Common myeloid progenitor, CD34-positive (primary cell): Measurements from ENCODE around the gene SMIM35.

Experiments used
- CTCF ChIA-PET: fragments of 350-600 bp; sonication (Branson Sonifier 250); formaldehyde crosslinking; loops from one replicate; lab custom pipeline; 2021; ENCODE audit warnings: antibody characterized with exemption; lab: Charles Lee
- POLR2A ChIA-PET: fragments of 350-600 bp; sonication (Branson Sonifier 250); formaldehyde crosslinking; loops from one replicate; lab custom pipeline; 2021; ENCODE audit warnings: antibody characterized with exemption; lab: Charles Lee
- DNase-seq, 3 donors: peaks; one replicate each; pipeline versions ENCODE4 v3.0.0 to v3.0.0-alpha.2; 2013
- H3K27ac ChIP-seq, 2 experiments: 1 replicate in 1 of 2; 2 replicates in 1 of 2; pipeline ENCODE4 v1.7.0; 2013; ENCODE audit warnings: inconsistent platforms in 2 of 2, low read length in 2 of 2, mild to moderate bottlenecking in 2 of 2, low read depth in 1 of 2, moderate library complexity in 1 of 2; ENCODE audit not compliant: severe bottlenecking in 2 of 2, insufficient read depth in 1 of 2, poor library complexity in 1 of 2
- H3K27me3 ChIP-seq, 5 experiments: replicated peaks in 2 of 5; 1 replicate in 3 of 5; 2 replicates in 2 of 5; pipeline versions ENCODE4 v1.6.1 to v1.7.0; 2013; ENCODE audit warnings: low read length in 4 of 5, mild to moderate bottlenecking in 2 of 5, moderate library complexity in 2 of 5, inconsistent platforms in 1 of 5; ENCODE audit not compliant: insufficient read depth in 5 of 5, control insufficient read depth in 4 of 5
- H3K36me3 ChIP-seq, 4 experiments: 1 replicate in 2 of 4; 2 replicates in 2 of 4; pipeline versions ENCODE4 v1.6.1 to v1.7.0; 2013; ENCODE audit warnings: low read length in 3 of 4, control low read depth in 1 of 4, mild to moderate bottlenecking in 1 of 4; ENCODE audit not compliant: control insufficient read depth in 4 of 4, insufficient read depth in 4 of 4
- H3K4me1 ChIP-seq, 4 experiments: 1 replicate in 3 of 4; 2 replicates in 1 of 4; pipeline versions ENCODE4 v1.6.1 to v1.7.1; 2013; ENCODE audit warnings: low read length in 3 of 4, mild to moderate bottlenecking in 3 of 4, control low read depth in 1 of 4, inconsistent platforms in 1 of 4, moderate library complexity in 1 of 4; ENCODE audit not compliant: control insufficient read depth in 4 of 4, insufficient read depth in 4 of 4; ENCODE audit errors: control extremely low read depth in 1 of 4
- H3K4me3 ChIP-seq, 7 experiments: 1 replicate in 4 of 7; 2 replicates in 3 of 7; pipeline versions ENCODE4 v1.5.1 to v1.7.0; 2013; ENCODE audit warnings: mild to moderate bottlenecking in 7 of 7, low read length in 6 of 7, moderate library complexity in 6 of 7, inconsistent platforms in 2 of 7, low read depth in 2 of 7, control low read depth in 1 of 7; ENCODE audit not compliant: insufficient read depth in 4 of 7, control insufficient read depth in 1 of 7; ENCODE audit errors: extremely low read depth in 1 of 7
- H3K9me3 ChIP-seq, 5 experiments: 1 replicate in 4 of 5; 2 replicates in 1 of 5; pipeline versions ENCODE4 v1.6.1 to v1.7.1; 2013; ENCODE audit warnings: low read length in 4 of 5, mild to moderate bottlenecking in 2 of 5, inconsistent platforms in 1 of 5, low read depth in 1 of 5, moderate library complexity in 1 of 5; ENCODE audit not compliant: control insufficient read depth in 4 of 5, insufficient read depth in 2 of 5; ENCODE audit errors: control extremely low read depth in 1 of 5
- WGBS: methylation state at CpG from one replicate; pipeline ENCODE4 v1.1.5; 2013; ENCODE audit not compliant: insufficient coverage; 5-methylcytosine and 5-hydroxymethylcytosine counted together

The SMIM35 gene

DNA sequence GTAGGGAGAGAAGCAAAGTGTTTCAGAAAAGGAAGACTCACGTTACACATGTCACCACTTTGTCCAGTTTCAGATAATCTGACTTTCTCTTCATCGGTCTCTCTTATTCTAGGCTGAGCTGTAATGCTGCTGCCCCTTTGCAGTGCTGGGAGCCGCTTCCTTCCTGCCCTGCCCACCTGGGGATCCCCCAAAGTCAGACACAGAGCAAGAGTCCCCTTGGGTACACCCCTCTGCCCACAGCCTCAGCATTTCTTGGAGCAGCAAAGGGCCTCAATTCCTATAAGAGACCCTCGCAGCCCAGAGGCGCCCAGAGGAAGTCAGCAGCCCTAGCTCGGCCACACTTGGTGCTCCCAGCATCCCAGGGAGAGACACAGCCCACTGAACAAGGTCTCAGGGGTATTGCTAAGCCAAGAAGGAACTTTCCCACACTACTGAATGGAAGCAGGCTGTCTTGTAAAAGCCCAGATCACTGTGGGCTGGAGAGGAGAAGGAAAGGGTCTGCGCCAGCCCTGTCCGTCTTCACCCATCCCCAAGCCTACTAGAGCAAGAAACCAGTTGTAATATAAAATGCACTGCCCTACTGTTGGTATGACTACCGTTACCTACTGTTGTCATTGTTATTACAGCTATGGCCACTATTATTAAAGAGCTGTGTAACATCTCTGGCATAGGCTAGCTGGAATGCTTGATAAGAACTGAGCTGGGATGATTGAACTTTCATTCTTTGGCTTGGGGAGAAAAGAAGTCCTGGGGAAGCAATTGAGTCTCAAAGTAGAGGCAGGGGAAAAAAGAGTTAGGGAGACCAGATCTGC, 31.2 kb upstream of the SMIM35 start:
- peaks cover 0 to 6% (median 0%) of the 10 kb centered on the region in 5 experiments for H3K9me3 ChIP-seq
- ChIA-PET POLR2A (interaction anchor here (0.6 kb wide), 1 partner anchor 137 kb away, joined by 4 read pairs; no protein-coding TSS in a partner anchor), CTCF (interaction anchor here (0.5 to 1.8 kb wide), 2 partner anchors 26 to 170 kb away, joined by 3 to 4 read pairs; no protein-coding TSS in a partner anchor)
- peaks cover 0 to 11% (median 7%) of the 10 kb centered on the region in 4 experiments for H3K4me1 ChIP-seq
- no peaks in the 10 kb centered on the region for H3K27me3 ChIP-seq
- no peak overlapping the region for H3K4me3 ChIP-seq
- 15% methylated on average over 6 of the region's 9 CpGs for WGBS
- DNase-seq = peak in 2 of 3 donors; percentile 10 to 53
- no peak overlapping the region for H3K27ac ChIP-seq
- no peaks in the 10 kb centered on the region for H3K36me3 ChIP-seq

DNA sequence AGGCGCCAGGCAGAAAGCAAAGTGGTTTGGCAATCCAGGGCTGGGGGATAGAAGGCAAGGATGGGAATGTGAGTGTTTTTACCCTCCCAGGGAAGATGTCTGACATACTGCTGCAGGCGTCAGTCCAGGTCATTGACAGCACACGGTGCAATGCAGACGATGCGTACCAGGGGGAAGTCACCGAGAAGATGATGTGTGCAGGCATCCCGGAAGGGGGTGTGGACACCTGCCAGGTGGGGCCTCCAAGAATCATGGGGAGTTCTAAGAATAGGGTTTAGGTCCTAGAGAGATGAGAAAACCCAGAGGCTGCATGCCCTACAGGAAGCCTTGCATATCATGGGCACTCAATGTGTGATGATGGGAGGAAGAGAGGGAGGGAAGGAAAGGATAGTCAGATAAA, 28.3 kb upstream of the SMIM35 start:
- CTCF ChIA-PET = no interaction called here
- Histone ChIP-seq H3K4me3 (no peak overlapping the region), H3K4me1 (peaks cover 0 to 11% (median 7%) of the 10 kb centered on the region in 4 experiments), H3K9me3 (no peaks in the 10 kb centered on the region), H3K36me3 (no peaks in the 10 kb centered on the region), H3K27me3 (no peaks in the 10 kb centered on the region), H3K27ac (no peak overlapping the region)
- DNase-seq = no peak
- POLR2A ChIA-PET = no interaction called here
- 97% methylated on average over 6 of the region's 7 CpGs for WGBS

DNA sequence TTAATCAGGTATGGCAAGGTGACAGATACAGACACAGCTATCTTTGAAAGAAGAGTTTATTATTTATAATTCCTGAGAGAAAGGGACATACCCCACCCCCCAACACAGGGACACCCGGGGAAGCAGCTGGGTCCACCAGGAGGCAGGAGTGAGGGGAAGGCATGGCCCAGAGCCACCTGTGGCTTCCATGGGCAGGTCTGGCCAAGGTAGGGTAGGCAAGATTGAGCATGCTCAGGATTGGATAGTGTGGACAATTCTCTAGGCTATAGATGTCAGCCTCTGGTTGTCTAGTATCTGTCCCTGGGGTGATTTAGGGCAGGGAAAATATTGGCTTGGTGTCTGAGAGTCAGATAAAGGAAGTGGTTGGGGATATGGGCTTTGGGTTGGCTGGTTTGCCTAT, 27.5 kb upstream of the SMIM35 start:
- peak in 2 of 3 donors; percentile 21 to 24 for DNase-seq
- no peaks in the 10 kb centered on the region for H3K9me3 ChIP-seq
- H3K36me3 ChIP-seq = no peaks in the 10 kb centered on the region
- H3K4me1 ChIP-seq = peaks cover 0 to 11% (median 7%) of the 10 kb centered on the region in 4 experiments
- H3K27ac ChIP-seq = no peak overlapping the region
- no peak overlapping the region for H3K4me3 ChIP-seq
- POLR2A ChIA-PET = no interaction called here
- CTCF ChIA-PET = interaction anchor here (1.1 to 1.2 kb wide), 3 partner anchors 12 to 167 kb away, joined by 3 to 4 read pairs (median 3); no protein-coding TSS in a partner anchor
- no CpG with 5 or more reads among the region's 1 CpG for WGBS
- H3K27me3 ChIP-seq = no peaks in the 10 kb centered on the region

DNA sequence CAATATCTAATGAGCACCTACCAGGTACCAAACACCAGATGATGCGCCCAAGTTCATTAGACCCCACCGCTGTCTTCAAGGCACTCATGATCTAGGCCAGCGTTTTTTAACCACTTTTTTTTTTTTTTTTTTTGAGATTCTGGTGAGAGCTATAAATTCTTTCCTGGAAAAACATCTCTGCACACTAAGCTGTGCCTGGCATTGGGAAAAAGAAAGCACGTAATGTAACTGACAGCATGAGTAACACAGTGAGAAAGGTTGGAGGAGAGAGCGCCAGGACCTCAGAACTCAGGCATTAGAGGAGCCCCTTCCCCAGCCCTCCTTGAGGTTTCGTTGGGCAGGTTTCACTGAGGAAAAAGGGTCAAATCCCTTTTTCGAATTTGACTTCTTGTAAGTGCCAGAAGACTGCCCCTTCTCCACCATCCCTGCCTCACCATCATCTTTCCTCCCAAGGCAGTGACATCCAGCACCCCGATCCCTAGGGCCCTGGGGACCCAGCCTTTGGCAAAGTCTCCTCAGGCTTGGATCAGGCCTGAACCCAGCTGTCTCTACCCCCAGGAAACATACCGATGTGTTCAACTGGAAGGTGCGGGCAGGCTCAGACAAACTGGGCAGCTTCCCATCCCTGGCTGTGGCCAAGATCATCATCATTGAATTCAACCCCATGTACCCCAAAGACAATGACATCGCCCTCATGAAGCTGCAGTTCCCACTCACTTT, 26.1 kb upstream of the SMIM35 start:
- 95% methylated on average over 9 of the region's 11 CpGs for WGBS
- Histone ChIP-seq H3K27me3 (no peaks in the 10 kb centered on the region), H3K36me3 (no peaks in the 10 kb centered on the region), H3K27ac (no peak overlapping the region), H3K4me3 (no peak overlapping the region), H3K4me1 (peaks cover 0 to 10% (median 6%) of the 10 kb centered on the region in 4 experiments), H3K9me3 (no peaks in the 10 kb centered on the region)
- POLR2A ChIA-PET = no interaction called here
- no peak for DNase-seq
- CTCF ChIA-PET = interaction anchor here (0.6 to 1.2 kb wide), 2 partner anchors 13 to 905 kb away, joined by 3 read pairs; partner anchors contain the start of gene RPS25

DNA sequence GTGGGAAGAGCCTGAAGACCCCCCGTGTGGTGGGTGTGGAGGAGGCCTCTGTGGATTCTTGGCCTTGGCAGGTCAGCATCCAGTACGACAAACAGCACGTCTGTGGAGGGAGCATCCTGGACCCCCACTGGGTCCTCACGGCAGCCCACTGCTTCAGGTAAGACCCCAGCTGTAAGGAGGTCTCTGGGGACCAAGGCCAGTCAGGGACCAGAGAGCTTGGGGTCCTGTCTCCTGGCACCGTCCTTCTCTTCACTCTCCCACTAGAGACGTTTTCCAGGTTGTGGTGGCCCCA, 24.9 kb upstream of the SMIM35 start:
- ChIA-PET CTCF (no interaction called here), POLR2A (no interaction called here)
- DNase-seq = no peak
- Histone ChIP-seq H3K27me3 (no peaks in the 10 kb centered on the region), H3K36me3 (no peaks in the 10 kb centered on the region), H3K9me3 (no peaks in the 10 kb centered on the region), H3K4me3 (no peak overlapping the region), H3K4me1 (peaks cover 0 to 6% (median 4%) of the 10 kb centered on the region in 4 experiments), H3K27ac (no peak overlapping the region)
- 100% methylated on average over 4 of the region's 6 CpGs for whole genome bisulfite sequencing

DNA sequence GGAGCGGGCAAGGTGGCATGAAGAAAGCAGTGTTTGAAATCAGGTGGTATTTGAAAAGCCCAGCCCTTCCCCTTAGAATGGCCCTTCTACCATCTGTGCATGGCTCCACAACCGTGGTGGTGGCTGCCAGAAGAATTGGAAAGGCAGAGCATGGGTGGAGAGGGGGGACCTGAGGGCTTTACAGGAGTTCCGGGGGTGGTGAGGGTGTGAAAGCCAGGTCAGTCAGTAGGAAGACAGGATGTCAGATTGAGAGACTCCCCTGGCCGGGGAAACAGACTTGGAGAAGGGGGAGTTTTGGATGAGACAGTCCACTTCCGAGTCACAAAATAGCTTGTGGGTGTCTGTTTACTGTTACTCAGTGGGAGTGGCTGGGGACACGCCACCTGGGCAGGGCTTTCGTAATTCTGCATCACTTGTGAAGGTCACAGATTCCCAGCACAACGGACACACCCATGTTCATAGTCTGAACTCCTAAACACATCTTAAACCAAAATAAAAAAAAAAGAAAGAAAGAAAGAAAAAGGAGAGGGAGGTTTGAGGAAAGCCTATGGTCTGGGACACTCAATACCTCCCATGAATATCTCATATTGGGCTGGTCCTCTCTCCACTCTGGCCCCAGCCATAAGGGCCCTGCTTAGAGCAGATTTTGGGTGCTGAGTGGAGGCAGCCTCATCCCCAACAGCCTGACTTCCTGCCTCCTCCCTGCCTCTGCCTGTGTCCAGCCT, 24.4 kb upstream of the SMIM35 start:
- 96% methylated on average over 4 of the region's 8 CpGs for WGBS
- DNase-seq = no peak
- Histone ChIP-seq H3K27me3 (no peaks in the 10 kb centered on the region), H3K27ac (no peak overlapping the region), H3K4me3 (no peak overlapping the region), H3K36me3 (no peaks in the 10 kb centered on the region), H3K9me3 (no peaks in the 10 kb centered on the region), H3K4me1 (peaks cover 0 to 6% (median 4%) of the 10 kb centered on the region in 4 experiments)
- ChIA-PET CTCF (no interaction called here), POLR2A (no interaction called here)
